ENCODE measurements around the gene ADD2. TPM values are rescaled to one million over a fixed set of nuclear protein-coding genes. Genes with fewer than 3 reads are reported as not detected.

Gene ADD2
- total RNA-seq, 2 experiments from 2014 or later: 4.4 to 6.4 TPM

DNA sequence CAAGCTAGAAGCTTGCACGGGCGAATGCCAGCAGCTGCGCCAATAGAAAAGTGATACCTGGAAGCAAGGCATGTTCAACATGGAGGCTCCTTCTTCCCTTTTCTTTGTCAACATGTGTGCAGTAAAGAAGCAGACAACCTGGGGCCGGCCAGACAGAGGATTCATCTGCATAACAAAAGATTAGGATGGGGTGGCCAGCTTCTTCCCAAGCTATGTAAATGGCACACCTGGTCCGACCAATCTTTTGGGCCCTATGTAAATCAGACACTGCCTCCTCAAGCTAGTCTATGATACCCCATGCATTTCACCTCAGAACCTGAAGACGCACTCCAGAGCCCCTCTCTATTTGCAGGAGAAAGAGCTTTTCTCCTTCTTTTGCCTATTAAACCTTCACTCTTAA lies 148.0 kb downstream of the ADD2 start:
- Mint-ChIP-seq H3K27me3 (no peaks in the 10 kb centered on the region), H3K4me3 (no peak overlapping the region), H3K36me3 (ENCODE audit: low read depth) (no peaks in the 10 kb centered on the region), H3K27ac (no peak overlapping the region), H3K4me1 (ENCODE audit: low read depth) (no peaks in the 10 kb centered on the region), H3K9me3 (no peaks in the 10 kb centered on the region)
- ChIA-PET CTCF (no interaction called here), POLR2A (interaction anchor here (0.6 kb wide), 1 partner anchor 62 kb away, joined by 3 read pairs; no protein-coding TSS in a partner anchor)
- Histone ChIP-seq H3K4me1 (ENCODE audit: insufficient read depth, low read length) (no peaks in the 10 kb centered on the region), H3K36me3 (ENCODE audit: insufficient read depth, low read length) (no peaks in the 10 kb centered on the region), H3K27me3 (ENCODE audit: control insufficient read depth in 1 of 2, insufficient read depth in 2 of 2, low read length in 2 of 2) (no peaks in the 10 kb centered on the region), H3K4me3 (ENCODE audit: low read length) (no peak overlapping the region), H3K27ac (ENCODE audit: low read depth in 1 of 2, low read length in 2 of 2) (no peak overlapping the region), H3K9me3 (ENCODE audit: control insufficient read depth in 1 of 2, insufficient read depth in 1 of 2, low read length in 2 of 2) (no peaks in the 10 kb centered on the region)
- intact Hi-C loops (cut with DNase I, micrococcal nuclease): no loop called here
- TF ChIP-seq, protein P1, sequence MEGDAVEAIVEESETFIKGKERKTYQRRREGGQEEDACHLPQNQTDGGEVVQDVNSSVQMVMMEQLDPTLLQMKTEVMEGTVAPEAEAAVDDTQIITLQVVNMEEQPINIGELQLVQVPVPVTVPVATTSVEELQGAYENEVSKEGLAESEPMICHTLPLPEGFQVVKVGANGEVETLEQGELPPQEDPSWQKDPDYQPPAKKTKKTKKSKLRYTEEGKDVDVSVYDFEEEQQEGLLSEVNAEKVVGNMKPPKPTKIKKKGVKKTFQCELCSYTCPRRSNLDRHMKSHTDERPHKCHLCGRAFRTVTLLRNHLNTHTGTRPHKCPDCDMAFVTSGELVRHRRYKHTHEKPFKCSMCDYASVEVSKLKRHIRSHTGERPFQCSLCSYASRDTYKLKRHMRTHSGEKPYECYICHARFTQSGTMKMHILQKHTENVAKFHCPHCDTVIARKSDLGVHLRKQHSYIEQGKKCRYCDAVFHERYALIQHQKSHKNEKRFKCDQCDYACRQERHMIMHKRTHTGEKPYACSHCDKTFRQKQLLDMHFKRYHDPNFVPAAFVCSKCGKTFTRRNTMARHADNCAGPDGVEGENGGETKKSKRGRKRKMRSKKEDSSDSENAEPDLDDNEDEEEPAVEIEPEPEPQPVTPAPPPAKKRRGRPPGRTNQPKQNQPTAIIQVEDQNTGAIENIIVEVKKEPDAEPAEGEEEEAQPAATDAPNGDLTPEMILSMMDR (IDR thresholded peaks at IDR 0.05): no peak
- ATAC-seq (ENCODE audit: poor library complexity) (no peak), DNase-seq (no peak)

DNA sequence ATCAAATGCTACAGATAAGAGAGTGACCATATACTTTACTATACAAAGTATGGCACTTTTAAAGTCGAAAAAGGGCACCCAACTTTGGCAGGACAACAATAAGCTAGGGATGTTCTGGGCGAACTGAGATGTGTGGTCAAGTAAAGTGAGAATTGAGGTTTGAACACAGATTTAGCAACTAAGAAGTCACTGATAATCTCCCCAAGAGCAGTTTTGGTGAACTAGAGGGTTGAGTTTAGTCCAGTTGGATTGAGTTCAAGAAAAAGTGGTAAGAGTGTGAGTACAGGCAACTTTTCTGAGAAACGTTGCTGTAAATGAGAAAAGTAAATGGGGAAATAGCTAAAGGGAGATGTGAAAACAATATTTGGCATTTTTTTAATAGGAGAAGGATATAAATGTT lies 148.8 kb downstream of the ADD2 start:
- ChIA-PET CTCF (no interaction called here), POLR2A (no interaction called here)
- no peak for ATAC-seq (ENCODE audit: poor library complexity)
- intact Hi-C loops (cut with DNase I, micrococcal nuclease): loop anchor here (5.0 kb wide), 2 partner anchors 62 to 707 kb away; no protein-coding TSS in a partner anchor
- TF ChIP-seq, protein P1 (IDR thresholded peaks at IDR 0.05): no peak
- Mint-ChIP-seq H3K9me3 (no peaks in the 10 kb centered on the region), H3K27me3 (no peaks in the 10 kb centered on the region), H3K4me1 (ENCODE audit: low read depth) (no peaks in the 10 kb centered on the region), H3K36me3 (ENCODE audit: low read depth) (no peaks in the 10 kb centered on the region), H3K27ac (no peak overlapping the region), H3K4me3 (no peak overlapping the region)
- Histone ChIP-seq H3K27me3 (ENCODE audit: control insufficient read depth in 1 of 2, insufficient read depth in 2 of 2, low read length in 2 of 2) (no peaks in the 10 kb centered on the region), H3K9me3 (ENCODE audit: control insufficient read depth in 1 of 2, insufficient read depth in 1 of 2, low read length in 2 of 2) (no peaks in the 10 kb centered on the region), H3K4me1 (ENCODE audit: insufficient read depth, low read length) (no peaks in the 10 kb centered on the region), H3K36me3 (ENCODE audit: insufficient read depth, low read length) (no peaks in the 10 kb centered on the region), H3K27ac (ENCODE audit: low read depth in 1 of 2, low read length in 2 of 2) (no peak overlapping the region), H3K4me3 (ENCODE audit: low read length) (no peak overlapping the region)
- DNase-seq: no peak

DNA sequence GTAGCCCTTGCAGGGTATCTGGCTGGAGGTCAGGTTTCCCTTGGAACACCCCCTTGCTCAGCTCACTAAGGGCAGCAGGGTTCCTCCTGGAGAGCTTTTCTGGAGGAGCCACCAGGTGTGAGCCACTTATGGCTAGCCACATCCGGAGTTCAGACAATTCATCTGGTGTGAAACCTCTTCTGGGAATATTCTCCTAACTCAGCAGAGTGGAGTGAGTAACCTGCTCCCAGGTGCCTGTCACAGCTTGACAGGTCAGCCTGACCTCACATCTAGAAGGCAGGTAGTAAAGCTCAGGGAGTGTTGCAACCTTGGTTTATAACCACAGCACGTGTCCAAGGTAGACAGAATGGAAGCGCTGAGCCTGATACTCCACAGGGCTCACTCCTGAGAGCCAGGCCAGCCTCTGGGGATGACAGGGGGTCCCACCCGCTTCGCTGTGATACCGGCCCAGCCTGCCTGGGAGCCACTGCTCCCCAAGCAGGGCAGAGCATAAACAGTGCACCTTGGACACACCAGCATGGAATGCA lies 151.8 kb downstream of the ADD2 start:
- no peaks in the 10 kb centered on the region for H3K4me1 ChIP-seq (ENCODE audit: insufficient read depth, low read length)
- POLR2A ChIA-PET: no interaction called here
- H3K4me3 ChIP-seq (ENCODE audit: low read length): no peak overlapping the region
- TF ChIP-seq, protein P1 (IDR thresholded peaks at IDR 0.05): no peak
- Mint-ChIP-seq H3K4me3 (no peak overlapping the region), H3K36me3 (ENCODE audit: low read depth) (no peaks in the 10 kb centered on the region), H3K4me1 (ENCODE audit: low read depth) (no peaks in the 10 kb centered on the region), H3K27me3 (no peaks in the 10 kb centered on the region), H3K27ac (no peak overlapping the region), H3K9me3 (no peaks in the 10 kb centered on the region)
- ATAC-seq (ENCODE audit: poor library complexity) (no peak), DNase-seq (no peak)
- peaks cover 0 to under 1% of the 10 kb centered on the region in 2 experiments for H3K27me3 ChIP-seq (ENCODE audit: control insufficient read depth in 1 of 2, insufficient read depth in 2 of 2, low read length in 2 of 2)
- H3K9me3 ChIP-seq (ENCODE audit: control insufficient read depth in 1 of 2, insufficient read depth in 1 of 2, low read length in 2 of 2): no peaks in the 10 kb centered on the region
- intact Hi-C loops (cut with DNase I, micrococcal nuclease): loop anchor here (5.0 kb wide), 2 partner anchors 59 to 704 kb away; no protein-coding TSS in a partner anchor
- H3K27ac ChIP-seq (ENCODE audit: low read depth in 1 of 2, low read length in 2 of 2): no peak overlapping the region
- CTCF ChIA-PET: interaction anchor here (2.1 to 2.3 kb wide), 2 partner anchors 274 to 314 kb away, joined by 11 to 18 read pairs; partner anchors contain the start of gene FAM136A
- H3K36me3 ChIP-seq (ENCODE audit: insufficient read depth, low read length): no peaks in the 10 kb centered on the region

Data from CD4-positive, alpha-beta T cell (primary cell).